ENCODE data around the gene WFIKKN1.

The WFIKKN1 gene

GRCh38 chr16:626787-627453 lies 3.9 kb upstream of the WFIKKN1 start:
- H3K9ac ChIP-seq (ENCODE audit: low read length) = no peak overlapping the region
- H3F3A ChIP-seq (ENCODE audit: insufficient read depth, low read length) = no peaks in the 10 kb centered on the region
- no peaks in the 10 kb centered on the region; the same call in 1 of the 2 replicates for H3K27me3 ChIP-seq (ENCODE audit: insufficient read depth, low read length)
- H3K9me2 ChIP-seq (ENCODE audit: low read depth, low read length) = no peaks in the 10 kb centered on the region
- H3K4me1 ChIP-seq (ENCODE audit: insufficient read depth, low read length, severe bottlenecking) = peaks cover 1% of the 10 kb centered on the region
- no peaks in the 10 kb centered on the region for H3K36me3 ChIP-seq (ENCODE audit: insufficient read depth, low read length)
- no peak overlapping the region for H3K4me3 ChIP-seq (ENCODE audit: low read depth, low read length, poor library complexity, severe bottlenecking)
- TF ChIP-seq EZH2 (IDR thresholded peaks at IDR 0.05; ENCODE audit: borderline replicate concordance, low read length) (no peak), CTCF (IDR thresholded peaks at IDR 0.05; ENCODE audit: low read length) (no peak)
- H3K27ac ChIP-seq (ENCODE audit: low read depth, low read length, poor library complexity, severe bottlenecking) = no peak overlapping the region
- no peaks in the 10 kb centered on the region for H3K9me3 ChIP-seq (ENCODE audit: low read length)
- H2AFZ ChIP-seq (ENCODE audit: low read length) = no peak overlapping the region
- no peak overlapping the region for H3K4me2 ChIP-seq (ENCODE audit: low read length)
- no peaks in the 10 kb centered on the region for H3K79me2 ChIP-seq (ENCODE audit: insufficient read depth, low read length)
- no peaks in the 10 kb centered on the region for H4K20me1 ChIP-seq (ENCODE audit: insufficient read depth, low read length)

GRCh38 chr16:627454-628239 lies 3.1 kb upstream of the WFIKKN1 start:
- Histone ChIP-seq H3K4me2 (ENCODE audit: low read length) (no peak overlapping the region), H3K4me1 (ENCODE audit: insufficient read depth, low read length, severe bottlenecking) (no peaks in the 10 kb centered on the region), H3K27ac (ENCODE audit: low read depth, low read length, poor library complexity, severe bottlenecking) (no peak overlapping the region), H3K9ac (ENCODE audit: low read length) (no peak overlapping the region), H3K9me2 (ENCODE audit: low read depth, low read length) (no peaks in the 10 kb centered on the region), H3K9me3 (ENCODE audit: low read length) (no peaks in the 10 kb centered on the region), H3K27me3 (ENCODE audit: insufficient read depth, low read length) (no peaks in the 10 kb centered on the region; the same call in 1 of the 2 replicates), H3K36me3 (ENCODE audit: insufficient read depth, low read length) (no peaks in the 10 kb centered on the region), H3K4me3 (ENCODE audit: low read depth, low read length, poor library complexity, severe bottlenecking) (no peak overlapping the region), H3K79me2 (ENCODE audit: insufficient read depth, low read length) (no peaks in the 10 kb centered on the region), H3F3A (ENCODE audit: insufficient read depth, low read length) (no peaks in the 10 kb centered on the region), H4K20me1 (ENCODE audit: insufficient read depth, low read length) (no peaks in the 10 kb centered on the region), H2AFZ (ENCODE audit: low read length) (no peak overlapping the region)
- TF ChIP-seq CTCF (IDR thresholded peaks at IDR 0.05; ENCODE audit: low read length) (no peak), EZH2 (IDR thresholded peaks at IDR 0.05; ENCODE audit: borderline replicate concordance, low read length) (no peak)

- H3F3A ChIP-seq (ENCODE audit: insufficient read depth, low read length) = no peaks in the 10 kb centered on the region
- H3K4me2 ChIP-seq (ENCODE audit: low read length) = no peak overlapping the region
- H3K4me1 ChIP-seq (ENCODE audit: insufficient read depth, low read length, severe bottlenecking) = no peaks in the 10 kb centered on the region
- H2AFZ ChIP-seq (ENCODE audit: low read length) = no peak overlapping the region
- no peaks in the 10 kb centered on the region for H4K20me1 ChIP-seq (ENCODE audit: insufficient read depth, low read length)
- H3K36me3 ChIP-seq (ENCODE audit: insufficient read depth, low read length) = no peaks in the 10 kb centered on the region
- H3K9ac ChIP-seq (ENCODE audit: low read length) = no peak overlapping the region
- H3K9me3 ChIP-seq (ENCODE audit: low read length) = no peaks in the 10 kb centered on the region
- H3K9me2 ChIP-seq (ENCODE audit: low read depth, low read length) = no peaks in the 10 kb centered on the region
- H3K27ac ChIP-seq (ENCODE audit: low read depth, low read length, poor library complexity, severe bottlenecking) = no peak overlapping the region
- no peaks in the 10 kb centered on the region for H3K79me2 ChIP-seq (ENCODE audit: insufficient read depth, low read length)
- no peaks in the 10 kb centered on the region; the same call in 1 of the 2 replicates for H3K27me3 ChIP-seq (ENCODE audit: insufficient read depth, low read length)
- TF ChIP-seq EZH2 (IDR thresholded peaks at IDR 0.05; ENCODE audit: borderline replicate concordance, low read length) (no peak), CTCF (IDR thresholded peaks at IDR 0.05; ENCODE audit: low read length) (no peak)
- H3K4me3 ChIP-seq (ENCODE audit: low read depth, low read length, poor library complexity, severe bottlenecking) = no peak overlapping the region
These were observed 2.3 kb upstream of the WFIKKN1 start for GRCh38 chr16:628321-629061.
